Measurements from ENCODE around the gene CD2BP2. TPM values are rescaled to one million over a fixed set of nuclear protein-coding genes. Genes with fewer than 3 reads are reported as not detected.

The CD2BP2 gene
- total RNA-seq, 1 donor from 2014 or later, result 52.3 TPM

GRCh38 chr16:30356401-30357084, 1.4 kb upstream of the CD2BP2 start:
- DNase-seq, result peak; percentile 45
- Histone ChIP-seq H3K36me3 (peaks cover 63% of the 10 kb centered on the region), H3K4me1 (peaks cover 42% of the 10 kb centered on the region), H3K4me3 (peak overlapping the region; percentile 96), H3K27ac (peak overlapping the region; percentile 96), H3K27me3 (ENCODE audit: low read depth) (no peaks in the 10 kb centered on the region), H3K9me3 (no peaks in the 10 kb centered on the region)
- ATAC-seq, result no peak
- intact Hi-C loops (cut with DNase I), result no loop called here
- TF ChIP-seq, protein P1, sequence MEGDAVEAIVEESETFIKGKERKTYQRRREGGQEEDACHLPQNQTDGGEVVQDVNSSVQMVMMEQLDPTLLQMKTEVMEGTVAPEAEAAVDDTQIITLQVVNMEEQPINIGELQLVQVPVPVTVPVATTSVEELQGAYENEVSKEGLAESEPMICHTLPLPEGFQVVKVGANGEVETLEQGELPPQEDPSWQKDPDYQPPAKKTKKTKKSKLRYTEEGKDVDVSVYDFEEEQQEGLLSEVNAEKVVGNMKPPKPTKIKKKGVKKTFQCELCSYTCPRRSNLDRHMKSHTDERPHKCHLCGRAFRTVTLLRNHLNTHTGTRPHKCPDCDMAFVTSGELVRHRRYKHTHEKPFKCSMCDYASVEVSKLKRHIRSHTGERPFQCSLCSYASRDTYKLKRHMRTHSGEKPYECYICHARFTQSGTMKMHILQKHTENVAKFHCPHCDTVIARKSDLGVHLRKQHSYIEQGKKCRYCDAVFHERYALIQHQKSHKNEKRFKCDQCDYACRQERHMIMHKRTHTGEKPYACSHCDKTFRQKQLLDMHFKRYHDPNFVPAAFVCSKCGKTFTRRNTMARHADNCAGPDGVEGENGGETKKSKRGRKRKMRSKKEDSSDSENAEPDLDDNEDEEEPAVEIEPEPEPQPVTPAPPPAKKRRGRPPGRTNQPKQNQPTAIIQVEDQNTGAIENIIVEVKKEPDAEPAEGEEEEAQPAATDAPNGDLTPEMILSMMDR (IDR thresholded peaks at IDR 0.05), result no peak

GRCh38 chr16:30355954-30356308, 823 bp upstream of the CD2BP2 start:
- intact Hi-C loops (cut with DNase I), result no loop called here
- ATAC-seq, result no peak
- Histone ChIP-seq H3K27ac (peak overlapping the region; percentile 96), H3K27me3 (ENCODE audit: low read depth) (no peaks in the 10 kb centered on the region), H3K9me3 (no peaks in the 10 kb centered on the region), H3K36me3 (peaks cover 66% of the 10 kb centered on the region), H3K4me3 (peak overlapping the region; percentile 96), H3K4me1 (peaks cover 44% of the 10 kb centered on the region)
- TF ChIP-seq, protein P1 (IDR thresholded peaks at IDR 0.05), result no peak
- DNase-seq, result no peak

DNA sequence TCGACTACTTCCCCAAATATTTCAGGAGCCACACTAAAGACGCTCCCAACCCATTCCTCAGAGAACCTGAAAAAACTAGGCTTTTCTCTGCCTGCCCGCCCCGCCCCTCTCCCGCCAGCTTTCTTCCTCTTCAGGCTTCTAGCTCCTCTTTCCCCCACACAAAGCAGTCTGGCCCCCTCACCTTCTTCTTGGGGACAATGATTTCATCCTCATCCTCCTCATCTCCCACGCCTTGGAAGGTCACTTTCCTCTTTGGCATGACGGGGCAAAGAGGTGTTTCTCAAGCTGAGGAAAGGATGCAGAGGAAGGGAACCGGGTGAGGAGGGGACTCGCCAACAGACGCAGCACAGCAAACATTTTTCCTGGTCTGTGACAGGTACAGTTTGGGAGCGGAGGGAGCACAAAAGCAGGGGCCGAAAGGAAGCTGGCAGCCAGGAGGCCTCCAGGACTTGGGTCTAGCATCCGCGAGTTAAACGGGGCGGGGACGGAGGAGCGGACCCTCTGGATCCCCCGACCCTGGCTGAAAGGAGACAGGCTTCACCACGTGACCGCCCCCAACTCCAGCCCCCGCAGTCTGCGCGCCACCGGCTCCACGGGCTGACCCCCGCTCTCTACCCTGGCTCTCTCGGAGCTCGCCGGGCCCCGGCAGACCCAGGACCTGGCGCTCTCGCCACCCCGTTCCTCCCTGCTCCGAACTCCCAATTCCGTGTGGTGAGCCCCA, 525 bp downstream of the CD2BP2 start:
- H3K4me1 ChIP-seq, result peaks cover 44% of the 10 kb centered on the region
- TF ChIP-seq, protein P1 (IDR thresholded peaks at IDR 0.05), result no peak
- intact Hi-C loops (cut with DNase I), result no loop called here
- H3K4me3 ChIP-seq, result peak overlapping the region; percentile 96
- H3K27ac ChIP-seq, result peak overlapping the region; percentile 96
- ATAC-seq (peak; percentile 45 to 52), DNase-seq (peak; percentile 63)
- peaks cover 67% of the 10 kb centered on the region for H3K36me3 ChIP-seq
- H3K9me3 ChIP-seq, result no peaks in the 10 kb centered on the region
- H3K27me3 ChIP-seq (ENCODE audit: low read depth), result no peaks in the 10 kb centered on the region

- no peaks in the 10 kb centered on the region for H3K27me3 ChIP-seq (ENCODE audit: low read depth)
- peaks cover 44% of the 10 kb centered on the region for H3K4me1 ChIP-seq
- ATAC-seq, result no peak
- H3K9me3 ChIP-seq, result no peaks in the 10 kb centered on the region
- TF ChIP-seq, protein P1 (IDR thresholded peaks at IDR 0.05), result no peak
- DNase-seq, result peak; percentile 45
- intact Hi-C loops (cut with DNase I), result no loop called here
- H3K4me3 ChIP-seq, result peak overlapping the region; percentile 96
- peaks cover 57% of the 10 kb centered on the region for H3K36me3 ChIP-seq
- H3K27ac ChIP-seq, result no peak overlapping the region
Observed at GRCh38 chr16:30353438-30354129, 1.5 kb downstream of the CD2BP2 start.

- no peak for ATAC-seq
- H3K27me3 ChIP-seq (ENCODE audit: low read depth), result no peaks in the 10 kb centered on the region
- H3K36me3 ChIP-seq, result peaks cover 50% of the 10 kb centered on the region
- no peaks in the 10 kb centered on the region for H3K9me3 ChIP-seq
- H3K4me3 ChIP-seq, result no peak overlapping the region
- H3K27ac ChIP-seq, result no peak overlapping the region
- peak; percentile 34 for DNase-seq
- intact Hi-C loops (cut with DNase I), result no loop called here
- peaks cover 44% of the 10 kb centered on the region for H3K4me1 ChIP-seq
- TF ChIP-seq, protein P1 (IDR thresholded peaks at IDR 0.05), result no peak
Observed at GRCh38 chr16:30352488-30353401, 2.4 kb downstream of the CD2BP2 start.
